Osteoblast (primary cell): ENCODE results near the gene MARCHF4. TPM values are rescaled to one million over a fixed set of nuclear protein-coding genes. Genes with fewer than 3 reads are reported as not detected.
A peak's percentile ranks its signal among the peaks of the same experiment; 100 is the strongest.

Source experiments
- DNase-seq: peaks from one replicate; pipeline ENCODE4 v3.0.0; 2011; ENCODE audit warnings: low spot score, mixed read lengths; ENCODE audit not compliant: insufficient read length; ENCODE audit errors: missing footprints
- H2AFZ ChIP-seq: 2 replicates; pipeline ENCODE4 v1.6.0; 2011; ENCODE audit warnings: mild to moderate bottlenecking, low read length
- H3K27ac ChIP-seq: 2 replicates; pipeline ENCODE4 v1.5.1; 2011; ENCODE audit warnings: mild to moderate bottlenecking, low read depth, low read length, moderate library complexity
- H3K27me3 ChIP-seq: 2 replicates; pipeline ENCODE4 v1.6.0; 2012; ENCODE audit warnings: mild to moderate bottlenecking, control low read depth, inconsistent platforms, low read length, moderate library complexity; ENCODE audit not compliant: insufficient read depth
- H3K36me3 ChIP-seq: 2 replicates; pipeline ENCODE4 v1.5.1; 2011; ENCODE audit warnings: mild to moderate bottlenecking, low read length, control low read depth, moderate library complexity; ENCODE audit not compliant: insufficient read depth
- H3K4me1 ChIP-seq: 2 replicates; pipeline ENCODE4 v1.5.1; 2011; ENCODE audit warnings: mild to moderate bottlenecking, low read length, control low read depth, moderate library complexity; ENCODE audit not compliant: insufficient read depth
- H3K4me2 ChIP-seq: 2 replicates; pipeline ENCODE4 v1.6.0; 2011; ENCODE audit warnings: mild to moderate bottlenecking, low read length; ENCODE audit not compliant: insufficient read depth
- H3K4me3 ChIP-seq: fragments of 200-600 bp; sonication (generic); 3 replicates; pipeline ENCODE4 v1.5.1; 2012; ENCODE audit warnings: mild to moderate bottlenecking, low read length, inconsistent platforms; ENCODE audit not compliant: insufficient read depth
- H3K79me2 ChIP-seq: 2 replicates; pipeline ENCODE4 v1.6.0; 2012; ENCODE audit warnings: mild to moderate bottlenecking, low read length, control low read depth, inconsistent platforms; ENCODE audit not compliant: insufficient read depth
- H3K9me3 ChIP-seq: 2 replicates; pipeline ENCODE4 v1.5.1; 2011; ENCODE audit warnings: low read depth, low read length, control low read depth
- H4K20me1 ChIP-seq: 2 replicates; pipeline ENCODE4 v1.6.0; 2012; ENCODE audit warnings: mild to moderate bottlenecking, low read length, control low read depth; ENCODE audit not compliant: insufficient read depth
- total RNA-seq: library from RNA; depleted of rRNA; stranded (reverse); fragments of >200 nt; gene quantifications from 2 replicates; pipeline ENCODE4 v1.2.3, GENCODE V29; 2012
- TF ChIP-seq, protein P1 (sequence below): IDR thresholded peaks from 2 replicates; pipeline ENCODE4 v1.5.1; 2011; ENCODE audit warnings: mild to moderate bottlenecking, low read depth, low read length, moderate library complexity; ENCODE audit errors: extremely low read depth

Gene MARCHF4
- total RNA-seq, 1 donor: 0.72 TPM

DNA sequence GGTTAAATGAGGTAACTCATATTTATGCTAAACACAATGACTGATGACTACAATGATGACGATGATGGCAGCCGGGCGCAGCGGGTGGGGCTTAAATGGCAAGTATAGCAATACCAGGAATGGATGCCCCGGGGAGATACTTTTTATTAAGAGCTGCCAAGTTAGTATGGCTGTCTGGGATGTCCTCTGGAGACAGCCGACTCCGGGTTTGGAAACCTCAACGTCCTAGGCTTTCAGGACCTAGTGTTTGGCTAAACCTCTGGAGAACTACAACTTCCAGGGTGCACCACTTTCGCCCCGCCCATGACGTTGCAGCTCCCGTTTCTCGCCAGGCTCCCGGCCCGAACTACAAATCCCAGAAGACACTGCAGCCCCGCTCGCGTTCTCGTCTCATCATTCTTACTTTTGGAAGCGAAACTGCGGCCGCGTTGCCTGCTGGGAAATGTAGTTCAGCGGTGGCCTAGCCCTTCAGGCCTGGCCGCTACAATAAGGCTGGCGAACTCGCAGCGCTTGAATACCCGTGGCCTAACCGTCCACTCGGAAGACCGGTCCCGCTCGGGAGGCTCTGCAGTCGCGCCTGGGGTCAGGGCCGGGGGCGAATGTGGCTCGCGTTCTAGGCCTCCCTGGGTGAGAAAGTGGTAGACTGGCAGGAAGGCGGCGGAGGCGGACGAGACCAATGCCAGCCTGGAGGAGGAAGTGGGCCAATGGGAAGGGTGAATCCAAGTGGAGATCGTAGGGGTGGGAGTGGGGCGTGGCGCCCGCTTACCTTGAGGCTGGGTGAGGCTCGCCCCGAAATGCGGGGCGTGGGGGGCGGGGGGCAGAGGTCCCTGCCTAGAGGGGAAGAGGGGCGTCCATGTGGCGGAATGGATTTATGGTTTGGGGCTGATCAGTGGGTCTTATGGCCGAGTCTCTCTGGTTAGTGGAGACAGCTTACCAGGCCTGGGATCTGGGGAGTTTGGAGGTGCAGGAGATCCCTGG, 40.0 kb upstream of the MARCHF4 start, which contains the start of gene SMARCAL1:
Gene SMARCAL1, plus strand, starts transcription at position 463 of the 978 bp plus-strand sequence. CDS start 2,221 bp downstream, outside the sequence.
- peaks cover 28% of the 10 kb centered on the region for H3K36me3 ChIP-seq
- H3K27me3 ChIP-seq: no peaks in the 10 kb centered on the region
- DNase-seq: peak; percentile 96
- H4K20me1 ChIP-seq: no peaks in the 10 kb centered on the region
- H2AFZ ChIP-seq: peak within 1 kb of the TSS; percentile 96
- peak within 1 kb of the TSS; percentile 93 for H3K27ac ChIP-seq
- peaks cover 8% of the 10 kb centered on the region for H3K4me1 ChIP-seq
- peaks cover 13% of the 10 kb centered on the region for H3K79me2 ChIP-seq
- H3K4me2 ChIP-seq: peak within 1 kb of the TSS; percentile 93
- TF ChIP-seq, protein P1, sequence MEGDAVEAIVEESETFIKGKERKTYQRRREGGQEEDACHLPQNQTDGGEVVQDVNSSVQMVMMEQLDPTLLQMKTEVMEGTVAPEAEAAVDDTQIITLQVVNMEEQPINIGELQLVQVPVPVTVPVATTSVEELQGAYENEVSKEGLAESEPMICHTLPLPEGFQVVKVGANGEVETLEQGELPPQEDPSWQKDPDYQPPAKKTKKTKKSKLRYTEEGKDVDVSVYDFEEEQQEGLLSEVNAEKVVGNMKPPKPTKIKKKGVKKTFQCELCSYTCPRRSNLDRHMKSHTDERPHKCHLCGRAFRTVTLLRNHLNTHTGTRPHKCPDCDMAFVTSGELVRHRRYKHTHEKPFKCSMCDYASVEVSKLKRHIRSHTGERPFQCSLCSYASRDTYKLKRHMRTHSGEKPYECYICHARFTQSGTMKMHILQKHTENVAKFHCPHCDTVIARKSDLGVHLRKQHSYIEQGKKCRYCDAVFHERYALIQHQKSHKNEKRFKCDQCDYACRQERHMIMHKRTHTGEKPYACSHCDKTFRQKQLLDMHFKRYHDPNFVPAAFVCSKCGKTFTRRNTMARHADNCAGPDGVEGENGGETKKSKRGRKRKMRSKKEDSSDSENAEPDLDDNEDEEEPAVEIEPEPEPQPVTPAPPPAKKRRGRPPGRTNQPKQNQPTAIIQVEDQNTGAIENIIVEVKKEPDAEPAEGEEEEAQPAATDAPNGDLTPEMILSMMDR: no peak
- peak within 1 kb of the TSS; percentile 99 for H3K4me3 ChIP-seq
- no peaks in the 10 kb centered on the region for H3K9me3 ChIP-seq

DNA sequence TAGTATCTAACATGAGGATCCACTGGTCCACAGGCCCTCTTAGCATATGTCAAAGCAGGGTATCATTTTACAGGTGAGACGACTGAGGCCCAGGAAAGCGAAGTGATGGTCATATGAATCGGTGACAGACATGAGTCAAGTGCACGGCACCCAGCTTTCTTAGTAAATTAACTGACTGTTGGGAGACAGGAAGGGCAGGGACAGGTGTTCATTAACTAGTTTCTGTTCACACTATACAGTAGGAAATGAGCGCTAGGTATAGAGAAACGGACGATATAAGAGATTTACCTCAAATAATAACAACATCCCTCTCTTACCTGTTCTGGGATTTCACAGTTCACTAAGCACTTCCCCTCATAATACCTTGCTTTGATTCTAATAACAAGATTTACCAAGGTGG, 38.3 kb upstream of the MARCHF4 start:
- TF ChIP-seq, protein P1: no peak
- H3K4me2 ChIP-seq: no peak overlapping the region

DNA sequence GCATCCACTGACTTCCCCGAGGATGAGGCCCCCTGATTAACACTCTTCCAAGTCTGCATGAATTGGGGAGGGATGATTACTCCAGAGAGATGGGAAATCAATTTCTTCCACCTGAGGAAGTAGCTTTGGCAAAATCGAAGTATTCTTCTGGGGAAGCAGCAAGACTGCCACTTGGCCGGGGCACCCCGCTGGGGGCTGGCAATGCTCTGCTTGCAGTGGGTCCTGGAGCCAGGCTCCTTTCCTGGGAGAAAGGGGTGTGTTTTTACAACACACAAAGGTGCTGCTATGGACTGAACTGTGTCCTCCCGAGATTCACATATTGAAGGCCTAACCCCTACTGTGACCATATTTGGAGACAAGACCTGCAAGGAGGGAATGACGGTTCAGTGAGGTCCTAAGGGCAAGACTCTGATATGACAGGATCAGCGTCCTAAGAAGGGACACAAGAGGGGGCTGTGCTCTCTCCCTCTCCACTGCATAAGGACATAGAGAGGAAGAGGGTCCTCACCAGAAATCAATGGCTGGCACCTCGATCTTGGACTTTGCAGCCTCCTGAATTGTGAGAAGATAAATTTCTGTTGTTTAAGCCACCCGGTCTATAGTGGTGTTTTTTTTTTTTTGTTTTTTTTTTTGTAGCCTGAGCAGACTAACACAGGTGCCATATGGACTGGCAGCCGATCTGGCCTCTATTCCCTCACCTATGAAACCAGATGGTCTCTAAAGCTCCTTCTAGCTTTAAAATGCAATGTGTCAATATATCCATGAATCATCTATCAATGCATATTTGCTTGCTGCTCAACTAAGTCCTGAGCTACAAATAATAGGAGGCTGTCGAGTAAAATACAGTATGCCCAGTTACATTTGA, 36.4 kb upstream of the MARCHF4 start:
- Histone ChIP-seq H3K79me2 (peaks cover 10% of the 10 kb centered on the region), H2AFZ (no peak overlapping the region), H3K4me1 (peaks cover 8% of the 10 kb centered on the region), H3K27ac (no peak overlapping the region), H3K4me3 (no peak overlapping the region), H4K20me1 (no peaks in the 10 kb centered on the region), H3K27me3 (peaks cover 3% of the 10 kb centered on the region), H3K9me3 (no peaks in the 10 kb centered on the region), H3K4me2 (no peak overlapping the region), H3K36me3 (no peaks in the 10 kb centered on the region)
- DNase-seq: no peak
- TF ChIP-seq, protein P1: no peak

More for the DNA sequence above, 38.3 kb upstream of the MARCHF4 start:
- Histone ChIP-seq H2AFZ (no peak overlapping the region), H3K9me3 (no peaks in the 10 kb centered on the region), H3K79me2 (peaks cover 13% of the 10 kb centered on the region), H3K4me3 (no peak overlapping the region), H3K36me3 (peaks cover 13% of the 10 kb centered on the region), H3K27ac (no peak overlapping the region), H3K4me1 (peaks cover 8% of the 10 kb centered on the region), H3K27me3 (peaks cover 3% of the 10 kb centered on the region), H4K20me1 (no peaks in the 10 kb centered on the region)
- no peak for DNase-seq
